ENCODE data around the gene C5orf24.
"Not testable (repeated sequence)": the region's sequence is repeated elsewhere in the genome, so short reads cannot be mapped to it uniquely, and the experiment has no call there.

The C5orf24 gene

DNA sequence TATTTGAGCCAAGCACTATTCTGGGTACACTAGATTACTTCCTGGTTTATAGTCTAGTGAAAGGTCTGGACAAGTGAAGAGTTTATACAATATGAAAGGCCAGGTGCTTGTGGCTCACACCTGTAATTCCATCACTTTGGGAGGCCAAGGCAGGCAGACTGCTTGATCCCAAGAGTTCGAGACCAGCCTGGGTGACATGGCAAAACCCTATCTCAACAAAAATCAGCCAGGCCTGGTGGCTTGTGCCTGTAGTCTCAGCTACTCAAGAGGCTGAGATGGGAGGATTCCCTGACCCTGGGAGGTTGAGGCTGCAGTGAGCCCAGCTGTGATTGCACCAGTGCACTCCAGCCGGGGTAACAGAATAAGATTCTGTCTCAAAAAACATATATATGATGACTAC, 18.9 kb downstream of the C5orf24 start:
- FAIRE-seq, result no peak

DNA sequence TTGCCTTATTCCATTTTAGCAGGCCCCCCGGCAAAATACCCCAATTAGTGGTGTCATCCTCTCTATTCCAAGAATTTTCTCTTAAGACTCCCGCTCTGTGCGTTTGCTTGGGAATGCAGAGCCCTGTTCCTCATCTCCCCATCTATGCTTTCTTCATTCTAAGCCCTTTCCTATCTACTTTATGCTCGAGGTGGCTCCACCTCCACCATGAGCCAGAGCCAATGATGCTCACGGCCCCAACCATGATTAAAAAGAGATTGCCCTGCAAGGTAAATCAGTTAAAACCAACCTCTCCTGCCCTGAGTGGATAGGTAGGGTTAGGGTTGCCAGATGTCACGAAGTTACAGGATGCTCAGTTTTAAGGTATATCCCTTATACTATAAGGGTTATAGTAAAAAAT, 27.7 kb downstream of the C5orf24 start:
- FAIRE-seq, result no peak

DNA sequence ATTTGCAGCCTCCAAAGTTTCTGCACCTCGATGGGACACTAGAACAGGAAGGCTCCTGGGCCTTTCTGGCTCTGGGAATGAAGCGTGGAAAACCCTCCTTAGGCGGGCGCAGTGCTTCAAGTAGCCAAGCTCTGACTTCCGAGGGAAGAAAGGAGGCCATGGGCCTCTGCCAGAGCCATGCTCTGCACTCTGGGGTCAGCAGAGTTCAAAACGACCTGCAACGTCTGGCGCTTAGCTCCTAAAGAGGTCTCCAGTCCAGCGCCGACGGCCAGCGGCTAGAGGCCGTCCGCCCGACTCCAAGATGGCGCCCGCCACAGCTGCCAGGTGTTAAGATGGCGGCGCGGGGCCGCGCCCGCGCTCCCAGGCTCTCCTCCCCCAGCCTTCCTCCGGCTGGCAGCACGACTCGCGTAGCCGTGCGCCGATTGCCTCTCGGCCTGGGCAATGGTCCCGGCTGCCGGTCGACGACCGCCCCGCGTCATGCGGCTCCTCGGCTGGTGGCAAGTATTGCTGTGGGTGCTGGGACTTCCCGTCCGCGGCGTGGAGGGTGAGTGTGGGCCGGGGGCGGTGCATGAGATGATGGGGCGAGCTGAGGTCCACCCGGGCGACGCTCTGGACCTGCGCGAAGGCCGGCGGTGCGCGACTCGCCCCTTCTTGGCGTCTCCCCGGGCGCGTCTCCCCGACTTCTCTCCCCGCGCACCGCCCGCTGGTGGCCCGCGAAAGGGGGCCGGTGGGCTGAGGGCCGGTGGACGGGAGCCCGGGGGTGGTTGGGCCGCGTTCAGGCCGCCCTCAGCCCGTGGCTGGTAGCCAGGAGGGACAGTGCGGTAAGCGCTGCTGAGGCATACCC, 28.4 kb downstream of the C5orf24 start, which contains the start of gene TXNDC15:
Gene TXNDC15, plus strand, starts transcription at position 385 of the 844 bp plus-strand sequence. Its CDS starts 57 bp downstream, at position 442.
- FAIRE-seq, result no peak

DNA sequence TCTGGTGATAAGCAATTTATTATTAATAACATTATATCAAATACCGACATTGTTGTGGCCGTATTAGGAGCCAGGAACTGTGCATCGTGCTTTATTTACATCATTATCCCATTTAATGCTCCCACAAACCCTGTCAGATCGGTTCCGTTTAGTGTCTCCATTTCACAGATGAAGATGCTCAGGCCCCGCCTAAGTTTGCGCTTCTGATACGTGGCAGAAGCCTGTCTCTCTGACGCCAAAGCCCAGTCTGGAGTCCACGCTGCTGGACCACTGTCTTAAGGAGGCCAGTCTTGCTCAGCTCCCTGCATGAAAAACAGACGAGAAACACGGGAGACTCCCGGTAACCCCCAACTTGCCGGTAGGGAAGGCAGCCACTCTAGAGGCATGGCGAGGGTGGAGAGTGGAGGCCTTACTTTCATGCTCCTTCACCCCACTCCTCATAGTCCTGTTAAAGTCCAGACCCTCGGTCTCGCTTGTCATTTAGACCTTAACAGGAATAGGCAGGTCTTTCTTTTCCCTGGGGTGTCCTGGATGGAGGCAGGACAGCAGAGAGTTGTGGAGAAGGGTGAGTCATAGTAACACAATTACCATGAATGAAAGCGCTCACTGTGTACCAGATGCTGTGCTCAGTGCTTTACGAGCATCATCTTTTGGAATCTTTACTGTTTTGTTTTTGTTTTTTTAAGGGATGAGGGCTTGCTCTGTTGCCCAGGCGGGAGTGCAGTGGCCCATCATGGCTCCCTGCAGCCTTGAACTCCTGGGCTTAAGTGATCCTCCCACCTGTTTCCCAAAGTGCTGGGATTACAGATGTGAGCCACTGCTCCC, 29.3 kb downstream of the C5orf24 start:
- peak; percentile 9 for FAIRE-seq

DNA sequence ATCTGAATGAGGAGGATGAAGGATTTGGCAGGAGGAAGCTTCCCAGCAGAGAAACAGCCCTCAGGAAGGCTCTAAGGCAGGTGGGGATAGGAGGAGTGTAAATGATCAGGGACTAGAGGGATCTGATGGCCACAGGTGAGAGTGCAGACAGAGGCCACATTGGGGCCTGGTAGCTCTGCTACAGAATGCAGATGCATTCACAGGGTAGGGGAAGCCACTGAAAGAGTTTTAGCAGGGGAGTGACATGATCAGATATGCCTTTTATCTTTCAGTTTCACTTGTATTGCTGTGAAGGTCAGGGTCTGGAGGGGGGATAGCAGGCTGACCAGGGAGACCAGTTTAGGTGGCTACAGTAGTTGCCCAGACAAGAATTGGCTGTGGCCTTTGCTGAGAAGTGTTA, 31.4 kb downstream of the C5orf24 start:
- no peak for FAIRE-seq

DNA sequence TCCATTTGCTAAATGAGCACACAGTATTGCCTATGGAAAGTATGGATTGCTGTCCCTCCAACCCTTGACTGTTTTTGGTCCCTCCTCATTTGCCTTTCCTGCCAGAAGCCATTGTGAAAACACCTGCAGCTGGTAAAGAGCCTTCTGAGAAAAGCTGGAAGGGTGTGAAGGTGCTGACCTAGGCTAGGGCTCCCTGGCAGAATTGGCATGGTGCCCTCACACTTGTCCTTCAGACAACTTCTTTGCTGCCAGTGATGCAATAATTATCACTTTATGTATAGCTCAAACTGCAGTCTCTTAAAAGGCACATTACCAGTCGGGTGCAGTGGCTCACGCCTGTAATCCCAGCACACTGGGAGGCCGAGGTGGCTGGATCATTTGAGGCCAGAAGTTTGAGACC, 32.6 kb downstream of the C5orf24 start:
- no peak for FAIRE-seq

DNA sequence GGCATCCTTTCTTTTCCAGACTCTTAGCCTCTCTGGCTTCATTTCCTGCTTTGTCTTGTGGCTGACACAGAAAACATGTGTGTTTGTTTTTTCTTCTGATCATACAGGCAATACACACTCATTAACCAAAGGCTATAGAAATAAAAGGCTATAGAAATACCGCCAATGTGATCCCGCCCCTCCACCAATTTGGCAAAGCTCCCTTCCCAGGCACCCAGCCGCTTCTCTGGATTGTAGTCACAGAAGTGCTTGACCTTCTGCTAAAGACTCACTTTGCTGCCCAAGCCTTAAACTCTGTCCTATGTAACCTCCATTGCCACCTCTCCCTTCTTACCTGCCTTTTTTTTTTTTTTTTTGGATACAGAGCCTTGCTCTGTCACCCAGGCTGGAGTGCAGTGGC, 33.7 kb downstream of the C5orf24 start:
- FAIRE-seq, result no peak

DNA sequence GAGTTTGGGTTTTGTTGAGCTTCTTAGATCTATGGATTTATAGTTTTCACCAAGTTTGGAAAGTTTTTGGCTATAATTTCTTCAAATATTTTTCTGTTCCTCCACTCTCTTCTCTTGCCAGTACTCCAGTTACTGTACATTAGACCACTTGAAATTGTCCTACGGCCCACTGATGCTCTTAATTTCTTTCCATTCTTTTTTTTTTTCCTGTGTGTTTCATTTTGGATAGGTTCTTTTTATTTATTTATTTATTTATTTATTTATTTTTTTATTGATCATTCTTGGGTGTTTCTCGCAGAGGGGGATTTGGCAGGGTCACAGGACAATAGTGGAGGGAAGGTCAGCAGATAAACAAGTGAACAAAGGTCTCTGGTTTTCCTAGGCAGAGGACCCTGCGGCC, 35.2 kb downstream of the C5orf24 start:
- not testable (repeated sequence) for FAIRE-seq

DNA sequence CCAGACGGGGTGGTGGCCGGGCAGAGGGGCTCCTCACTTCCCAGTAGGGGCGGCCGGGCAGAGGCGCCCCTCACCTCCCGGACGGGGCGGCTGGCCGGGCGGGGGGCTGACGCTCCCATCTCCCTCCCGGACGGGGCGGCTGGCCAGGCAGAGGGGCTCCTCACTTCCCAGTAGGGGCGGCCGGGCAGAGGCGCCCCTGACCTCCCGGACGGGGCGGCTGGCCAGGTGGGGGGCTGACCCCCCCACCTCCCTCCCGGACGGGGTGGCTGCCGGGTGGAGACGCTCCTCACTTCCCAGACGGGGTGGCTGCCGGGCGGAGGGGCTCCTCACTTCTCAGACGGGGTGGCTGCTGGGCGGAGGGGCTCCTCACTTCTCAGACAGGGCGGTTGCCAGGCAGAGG, 35.9 kb downstream of the C5orf24 start:
- FAIRE-seq, result not testable (repeated sequence)

- FAIRE-seq, result no peak
Measured at GRCh38 chr5:134887593-134888159, 41.9 kb downstream of the C5orf24 start.

GRCh38 chr5:134889335-134889734, 43.6 kb downstream of the C5orf24 start:
- FAIRE-seq, result no peak

GRCh38 chr5:134891473-134891872, 45.7 kb downstream of the C5orf24 start:
- FAIRE-seq, result no peak

DNA sequence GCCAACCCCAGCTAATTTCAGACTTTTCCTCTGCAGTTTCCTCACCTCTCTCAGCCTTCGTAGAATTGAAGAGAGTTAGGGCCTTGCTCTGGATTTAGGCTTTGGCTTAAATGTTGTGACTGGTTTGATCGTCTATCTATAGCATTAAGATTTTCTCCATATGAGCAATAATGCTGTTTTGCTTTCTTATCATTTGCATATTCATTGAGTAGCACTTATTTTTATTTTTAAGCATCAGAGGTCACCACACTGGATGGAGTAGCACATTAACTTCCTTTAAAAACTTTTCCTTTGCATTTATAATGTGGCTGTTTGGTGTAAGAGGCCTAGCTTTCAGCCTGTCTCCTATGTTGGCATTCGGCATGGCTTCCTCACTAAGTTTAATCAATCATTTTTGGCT, 46.5 kb downstream of the C5orf24 start:
- FAIRE-seq, result no peak

DNA sequence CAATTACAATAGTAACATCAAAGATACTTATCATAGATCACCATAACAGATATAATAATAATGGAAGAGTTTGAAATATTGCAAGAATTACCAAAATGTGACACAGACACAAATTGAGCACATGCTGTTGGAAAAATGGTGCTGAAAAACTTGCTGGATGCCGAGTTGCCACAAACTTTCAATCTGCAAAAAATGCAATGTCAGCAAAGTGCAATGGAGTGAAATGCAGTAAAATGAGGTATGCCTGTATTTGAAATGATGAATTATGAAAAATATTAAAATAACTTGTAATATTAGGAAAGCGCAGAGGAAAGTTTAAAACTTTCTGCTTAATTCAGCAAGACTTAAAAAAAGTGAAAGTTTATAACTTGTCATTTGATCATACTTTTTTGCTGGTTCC, 47.2 kb downstream of the C5orf24 start:
- no peak for FAIRE-seq

DNA sequence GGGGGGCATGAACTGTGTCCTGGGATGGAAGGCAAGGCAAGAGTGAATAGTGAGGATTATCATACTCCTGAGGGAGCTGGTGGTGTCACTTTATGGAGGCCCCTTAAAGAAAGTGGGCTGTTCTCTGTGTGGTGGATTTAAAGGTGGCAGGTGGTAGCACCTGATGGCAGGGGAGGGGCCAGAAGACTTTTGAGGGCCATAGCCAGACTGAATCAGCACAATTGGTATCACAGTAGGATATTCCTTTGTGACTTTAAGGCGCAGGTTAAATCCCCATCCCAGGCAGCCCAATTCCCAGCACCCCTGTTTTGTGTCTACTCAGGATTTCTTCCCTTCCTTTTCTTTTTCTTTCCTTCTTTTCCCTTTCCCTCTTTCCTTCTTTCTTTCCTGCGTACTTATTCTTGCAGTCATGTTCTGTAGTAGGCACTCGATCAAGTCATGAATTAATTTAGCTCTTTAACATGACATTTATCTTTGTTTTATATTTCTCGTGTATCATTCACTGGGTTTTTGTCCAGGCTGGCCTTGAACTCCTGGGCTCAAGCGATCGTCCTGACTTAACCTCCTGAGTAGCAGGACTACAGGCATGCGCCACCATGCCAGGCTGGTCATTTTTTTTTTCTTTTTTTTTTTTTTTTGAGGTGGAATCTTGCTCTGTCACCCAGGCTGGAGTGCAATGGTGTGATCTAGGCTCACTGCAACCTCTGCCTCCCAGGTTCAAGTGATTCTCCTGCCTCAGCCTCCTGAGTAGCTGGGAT, 48.2 kb downstream of the C5orf24 start:
- no peak for FAIRE-seq

- FAIRE-seq, result no peak
Measured at GRCh38 chr5:134902071-134902801, 56.5 kb downstream of the C5orf24 start.

DNA sequence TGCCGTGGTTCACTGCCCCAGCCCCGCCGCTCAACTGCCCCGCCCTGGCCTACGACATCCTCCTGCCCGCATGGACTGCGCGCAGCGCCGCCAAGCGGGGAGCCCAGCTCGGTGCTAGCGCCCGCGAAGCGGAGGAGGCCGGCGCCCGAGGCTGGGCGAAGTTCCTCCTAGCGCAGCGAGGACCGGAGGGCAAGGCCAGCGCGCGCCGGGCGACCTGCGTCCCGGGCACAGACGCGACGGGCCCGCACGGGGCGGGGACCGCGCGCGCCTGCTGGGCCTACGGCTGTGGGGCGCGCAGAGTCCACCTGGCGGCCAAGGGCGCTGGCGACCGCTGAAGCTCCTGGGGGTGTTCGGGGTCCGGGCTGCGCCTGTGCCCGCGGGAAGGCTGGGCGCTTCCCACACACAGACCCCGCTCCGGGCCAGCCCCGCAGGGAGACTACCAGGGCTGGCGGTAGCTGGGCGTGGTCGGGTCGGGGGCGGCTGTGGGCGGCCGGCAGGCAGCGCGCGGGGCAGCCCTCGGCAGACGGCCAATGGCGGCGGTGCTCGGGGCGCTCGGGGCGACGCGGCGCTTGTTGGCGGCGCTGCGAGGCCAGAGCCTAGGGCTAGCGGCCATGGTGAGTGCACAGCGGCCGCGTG, 59.0 kb downstream of the C5orf24 start, which contains the start of gene PCBD2:
Gene PCBD2, plus strand, starts transcription at position 522 of the 636 bp plus-strand sequence. Its CDS starts 9 bp downstream, at position 531.
- no peak for FAIRE-seq

DNA sequence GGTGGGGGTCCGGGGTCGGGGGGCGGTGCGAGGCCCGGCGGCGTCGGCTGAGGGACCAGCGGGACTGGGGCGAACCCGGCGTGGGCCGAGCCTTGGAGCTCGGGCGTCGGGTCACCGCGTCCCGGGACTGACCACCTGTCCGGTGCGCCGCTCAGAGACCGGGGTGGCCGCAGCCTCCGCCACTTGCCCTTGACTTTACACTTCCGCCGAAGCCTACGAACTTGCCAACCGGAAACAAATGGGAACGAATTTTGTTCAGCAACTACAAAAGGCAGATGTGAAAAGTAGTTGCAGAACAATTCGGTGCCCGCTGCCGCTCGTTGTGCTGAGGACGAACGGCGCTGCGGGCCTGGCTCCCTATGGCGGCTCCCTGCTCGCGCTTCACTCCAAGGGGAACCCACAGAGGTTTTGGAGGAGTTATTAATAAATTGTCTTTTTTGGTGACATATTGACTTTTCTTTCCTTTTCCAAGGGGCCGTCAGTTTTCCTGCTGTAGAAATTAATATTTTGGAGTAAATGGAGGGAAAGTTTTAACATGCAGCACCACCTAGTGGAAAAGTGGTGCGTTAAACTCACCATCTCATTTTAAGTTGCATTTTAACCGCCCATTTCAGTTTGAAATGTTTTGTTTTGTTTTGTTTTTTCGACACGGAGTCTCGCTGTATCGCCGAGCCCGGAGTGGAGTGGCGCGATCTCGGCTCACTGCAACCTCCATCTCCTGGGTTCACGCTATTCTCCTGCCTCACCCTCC, 59.7 kb downstream of the C5orf24 start:
- peak; percentile 84 for FAIRE-seq

DNA sequence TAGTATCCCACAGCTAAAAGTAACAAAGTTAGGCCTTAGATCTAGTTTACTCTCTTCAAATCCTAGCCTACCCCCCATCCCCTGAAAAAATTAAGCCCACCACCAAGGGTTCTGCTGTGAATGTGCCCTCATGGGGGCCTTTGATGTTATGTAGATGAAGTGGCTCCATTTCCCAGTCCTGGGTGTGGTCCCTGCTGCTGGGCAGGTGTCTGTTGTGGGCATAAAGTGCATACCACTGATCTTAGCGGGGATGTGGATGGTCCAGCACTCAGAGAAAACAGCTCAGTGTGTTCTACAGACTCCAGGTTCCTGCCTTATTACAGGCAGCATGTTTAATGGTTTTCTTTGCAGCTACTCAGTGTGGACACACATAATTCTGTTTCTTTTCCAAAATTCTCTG, 61.0 kb downstream of the C5orf24 start:
- no peak for FAIRE-seq
